ENCODE data around the gene ANKLE1.

Gene ANKLE1

DNA sequence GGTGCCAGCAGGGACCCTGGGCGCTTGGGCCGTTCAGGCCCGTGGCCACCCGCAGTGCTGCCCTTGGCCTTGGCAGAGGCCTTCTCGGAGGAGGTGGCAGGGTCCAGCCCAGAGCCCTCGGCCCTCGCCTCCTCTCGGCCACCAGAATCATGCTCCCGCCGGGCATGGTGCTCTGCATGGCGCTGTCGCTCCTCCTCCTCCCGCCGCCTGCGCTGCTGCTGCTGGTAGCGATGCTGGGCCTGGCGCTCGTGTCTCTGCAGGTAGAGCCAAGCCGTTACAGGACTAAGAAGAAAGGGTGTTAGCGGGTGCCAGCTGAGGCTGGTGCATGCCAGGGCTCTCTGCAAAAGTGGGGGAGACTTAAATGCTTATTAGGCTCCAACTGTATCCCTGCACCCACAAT, 43.4 kb downstream of the ANKLE1 start:
- DNase-seq (ENCODE audit: low read depth in 4 of 4, low spot score in 1 of 4), result no peak

DNA sequence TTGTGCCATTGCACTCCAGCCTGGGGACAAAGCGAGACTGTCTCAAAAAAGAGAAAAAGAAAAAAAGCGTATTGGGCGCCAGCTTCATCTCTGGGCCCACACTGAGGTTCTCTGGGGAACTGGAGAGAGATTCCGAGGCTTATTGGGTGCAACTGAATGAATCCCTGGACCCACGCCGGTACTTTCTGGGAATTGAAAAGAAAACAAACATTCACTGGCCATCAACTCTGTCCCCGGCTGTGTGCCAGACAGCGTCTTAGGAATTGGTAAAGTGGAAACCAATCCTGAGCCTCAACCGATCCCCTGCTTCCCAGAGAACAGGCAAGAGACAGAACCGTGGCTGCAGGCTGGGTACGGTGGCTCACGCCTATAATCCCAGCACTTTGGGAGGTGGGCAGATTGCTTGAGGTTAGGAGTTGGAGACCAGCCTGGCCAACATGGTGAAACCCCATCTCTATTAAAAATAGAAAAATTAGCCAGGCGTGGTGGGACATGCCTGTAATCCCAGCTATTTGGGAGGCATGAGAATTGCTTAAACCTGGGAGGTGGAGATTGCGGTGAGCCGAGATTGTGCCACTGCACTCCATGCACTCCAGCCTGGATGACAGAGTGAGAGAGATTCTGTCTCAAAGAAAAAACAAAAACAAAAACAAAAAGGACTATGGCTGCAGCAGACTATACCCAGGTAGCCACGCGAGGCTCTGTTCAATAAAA, 44.3 kb downstream of the ANKLE1 start:
- DNase-seq (ENCODE audit: low read depth in 4 of 4, low spot score in 1 of 4), result no peak

GRCh38 chr19:17326595-17326966, 44.9 kb downstream of the ANKLE1 start:
- DNase-seq (ENCODE audit: low read depth in 4 of 4, low spot score in 1 of 4), result no peak

DNA sequence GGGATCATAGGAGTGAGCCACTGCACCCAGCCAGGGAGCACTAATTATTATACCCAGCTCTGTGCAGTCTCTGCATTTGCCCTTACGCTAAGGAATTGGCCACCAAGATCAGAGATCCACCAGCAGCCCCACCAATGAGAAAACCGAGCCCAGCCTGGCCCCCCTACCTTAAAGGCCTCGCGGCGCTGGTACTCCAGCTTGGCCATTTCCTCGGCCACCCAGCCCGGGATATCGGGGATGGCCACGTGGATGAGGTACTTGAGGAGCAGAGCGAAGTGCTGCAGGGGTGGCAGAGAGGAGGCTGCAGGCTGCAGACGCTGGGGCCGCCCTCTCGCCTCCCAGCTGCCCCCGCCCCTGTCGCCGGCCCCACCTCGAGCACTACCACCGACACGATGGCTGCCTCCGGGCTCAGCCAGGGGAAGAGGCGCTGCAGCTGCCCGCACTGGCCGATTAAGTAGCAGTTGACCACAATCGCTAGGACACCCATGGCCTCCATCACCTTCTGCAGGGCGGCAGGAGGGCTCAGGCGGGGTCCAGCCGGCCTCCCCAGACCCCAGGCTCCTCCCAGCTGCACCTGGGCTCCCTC, 45.5 kb downstream of the ANKLE1 start:
- DNase-seq (ENCODE audit: low read depth in 4 of 4, low spot score in 1 of 4), result no peak

DNA sequence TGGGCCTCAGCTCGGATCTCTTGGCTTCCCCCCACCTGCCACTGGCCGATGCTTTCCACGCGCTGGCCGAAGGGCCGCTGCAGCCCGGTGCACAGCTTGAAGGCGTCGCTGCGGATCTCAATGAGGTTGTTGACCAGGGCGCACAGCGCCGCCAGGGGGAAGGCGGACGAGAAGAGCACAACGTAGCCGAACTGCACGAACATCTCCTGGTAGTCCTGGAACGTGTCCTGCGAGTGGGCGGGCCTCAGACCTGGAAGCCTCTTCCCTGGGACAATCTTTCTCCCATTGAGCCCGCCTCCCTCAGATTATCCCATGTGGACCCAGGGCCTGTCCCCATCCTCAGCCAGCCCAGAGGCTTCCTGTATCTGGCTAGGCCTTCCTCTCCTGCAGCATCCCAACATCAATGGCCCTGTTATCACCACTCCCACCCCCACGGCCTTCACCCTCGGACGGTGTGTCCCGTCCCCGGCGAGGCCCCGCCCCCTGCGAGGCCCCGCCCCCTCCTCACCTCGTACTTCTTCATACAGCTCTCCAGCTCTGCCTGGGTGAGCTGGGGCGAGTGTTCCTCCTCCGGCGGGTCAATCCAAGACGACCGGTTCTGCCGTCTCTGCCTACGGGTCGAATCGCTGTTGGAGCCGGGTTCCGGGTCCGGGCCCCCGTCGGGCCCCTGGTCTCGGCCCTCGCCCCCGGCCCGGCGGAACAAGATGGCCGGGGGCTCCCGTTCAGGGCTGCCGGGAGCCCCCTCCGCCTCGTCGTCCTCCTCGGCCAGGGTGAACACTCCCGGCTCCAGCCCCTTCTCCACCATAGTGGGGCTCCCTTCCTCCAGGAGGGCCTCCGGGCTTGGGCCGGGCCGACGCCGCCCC, 46.2 kb downstream of the ANKLE1 start:
- peak in 1 of 4 experiments; percentile 47 for DNase-seq (ENCODE audit: low read depth in 4 of 4, low spot score in 1 of 4)

GRCh38 chr19:17328517-17329365, 47.0 kb downstream of the ANKLE1 start:
- DNase-seq (ENCODE audit: low read depth in 4 of 4, low spot score in 1 of 4), result no peak

GRCh38 chr19:17329366-17330261, 47.9 kb downstream of the ANKLE1 start:
- no peak for DNase-seq (ENCODE audit: low read depth in 4 of 4, low spot score in 1 of 4)

DNA sequence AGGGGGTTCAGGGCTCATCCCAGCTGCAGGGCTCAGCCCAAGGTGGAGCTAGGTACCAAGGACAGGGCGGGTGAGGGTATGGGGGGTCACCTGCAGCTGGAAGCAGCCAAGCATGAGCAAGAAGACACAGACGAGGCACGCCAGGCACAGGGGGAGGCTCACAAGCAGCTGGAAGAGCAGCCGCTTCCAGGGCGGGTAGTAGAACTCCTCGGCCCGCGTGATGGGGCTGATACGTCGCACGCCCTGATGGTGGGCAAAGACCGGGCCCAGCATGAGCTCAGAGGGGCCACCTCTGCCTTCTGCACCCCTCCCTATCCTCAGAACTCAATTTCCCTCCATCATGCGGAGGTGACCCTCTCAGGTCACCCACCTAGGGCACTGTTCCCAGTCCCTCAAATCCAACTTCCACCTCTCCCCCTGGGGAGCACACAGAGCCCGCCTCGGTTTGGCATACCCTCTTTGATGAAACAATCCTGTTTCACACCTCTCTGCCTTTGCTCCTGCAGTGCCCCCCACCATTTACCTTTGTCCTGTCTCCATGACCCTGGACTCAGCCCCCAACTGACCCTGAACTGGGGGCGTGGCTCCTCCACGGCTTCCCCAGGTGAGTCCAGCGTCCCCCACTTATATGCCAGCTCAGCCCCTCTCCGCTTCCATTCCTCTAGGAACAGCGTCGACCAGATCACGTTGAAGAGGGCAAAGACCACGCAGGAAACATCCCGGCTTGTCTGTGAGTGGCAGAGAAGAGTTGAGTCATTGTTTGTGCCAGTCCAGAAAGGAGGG, 48.8 kb downstream of the ANKLE1 start:
- DNase-seq (ENCODE audit: low read depth in 4 of 4, low spot score in 1 of 4), result no peak

- DNase-seq (ENCODE audit: low read depth in 4 of 4, low spot score in 1 of 4), result no peak
These were observed 49.4 kb downstream of the ANKLE1 start for GRCh38 chr19:17331045-17331558.

DNA sequence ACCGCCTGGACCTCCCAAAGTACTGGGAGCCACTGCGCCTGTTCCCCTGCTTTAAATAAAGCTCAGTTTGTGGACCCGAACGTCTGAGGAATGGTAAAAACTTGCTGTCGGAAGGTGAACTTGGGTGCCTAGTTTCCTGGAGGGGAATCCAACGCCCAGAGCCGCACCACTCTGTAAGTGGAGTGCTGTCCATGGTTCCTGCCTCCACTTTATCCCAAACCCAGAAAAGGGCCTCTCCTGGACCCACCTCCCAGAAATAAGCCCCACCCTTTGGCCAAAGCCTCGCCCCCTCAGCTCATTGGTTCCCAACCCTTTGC, 50.6 kb downstream of the ANKLE1 start:
- no peak for DNase-seq (ENCODE audit: low read depth in 4 of 4, low spot score in 1 of 4)

DNA sequence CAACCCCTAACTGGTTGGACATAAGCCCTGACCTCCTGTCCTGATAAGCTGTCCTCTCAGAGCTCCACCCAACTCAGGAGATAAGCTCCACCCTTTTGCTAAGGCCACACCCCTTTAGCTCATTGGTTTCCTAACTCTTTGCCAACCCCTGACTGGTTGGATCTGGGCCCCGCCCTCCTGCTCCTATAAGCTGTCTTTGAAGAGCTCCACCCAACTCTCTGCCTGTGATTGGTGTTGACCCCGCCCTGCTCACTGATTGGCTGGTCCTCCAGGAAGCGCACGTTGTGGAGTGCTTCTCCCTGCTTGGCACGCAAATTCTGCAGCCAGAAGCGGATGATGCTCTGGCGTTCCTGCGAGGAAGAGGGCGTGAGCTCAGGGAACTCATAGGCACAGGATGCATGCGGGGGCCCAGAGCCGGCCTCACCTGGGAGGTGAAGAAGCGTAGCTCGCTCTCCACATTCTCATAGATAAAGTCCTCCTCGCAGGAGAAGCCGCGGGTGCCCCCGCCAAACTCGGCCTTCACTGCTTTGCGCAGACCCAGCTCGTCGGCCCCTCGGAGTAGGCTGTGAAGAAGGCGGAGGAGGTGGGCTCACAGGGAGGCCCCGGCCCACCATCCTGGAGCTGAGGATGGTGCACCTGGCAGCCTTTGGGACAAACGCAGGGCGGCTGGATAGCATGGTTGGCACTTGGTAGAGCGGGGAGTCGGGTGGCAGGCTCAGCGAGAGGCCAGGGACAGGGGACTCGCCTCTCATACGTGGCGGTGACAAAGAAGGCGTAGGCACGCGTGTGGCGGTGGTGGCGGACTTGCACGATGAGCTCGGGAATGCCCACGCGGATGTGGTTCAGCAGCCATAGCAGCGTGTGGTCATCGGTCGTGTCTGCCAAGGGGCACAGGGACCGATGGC, 51.2 kb downstream of the ANKLE1 start:
- DNase-seq (ENCODE audit: low read depth in 4 of 4, low spot score in 1 of 4), result no peak

DNA sequence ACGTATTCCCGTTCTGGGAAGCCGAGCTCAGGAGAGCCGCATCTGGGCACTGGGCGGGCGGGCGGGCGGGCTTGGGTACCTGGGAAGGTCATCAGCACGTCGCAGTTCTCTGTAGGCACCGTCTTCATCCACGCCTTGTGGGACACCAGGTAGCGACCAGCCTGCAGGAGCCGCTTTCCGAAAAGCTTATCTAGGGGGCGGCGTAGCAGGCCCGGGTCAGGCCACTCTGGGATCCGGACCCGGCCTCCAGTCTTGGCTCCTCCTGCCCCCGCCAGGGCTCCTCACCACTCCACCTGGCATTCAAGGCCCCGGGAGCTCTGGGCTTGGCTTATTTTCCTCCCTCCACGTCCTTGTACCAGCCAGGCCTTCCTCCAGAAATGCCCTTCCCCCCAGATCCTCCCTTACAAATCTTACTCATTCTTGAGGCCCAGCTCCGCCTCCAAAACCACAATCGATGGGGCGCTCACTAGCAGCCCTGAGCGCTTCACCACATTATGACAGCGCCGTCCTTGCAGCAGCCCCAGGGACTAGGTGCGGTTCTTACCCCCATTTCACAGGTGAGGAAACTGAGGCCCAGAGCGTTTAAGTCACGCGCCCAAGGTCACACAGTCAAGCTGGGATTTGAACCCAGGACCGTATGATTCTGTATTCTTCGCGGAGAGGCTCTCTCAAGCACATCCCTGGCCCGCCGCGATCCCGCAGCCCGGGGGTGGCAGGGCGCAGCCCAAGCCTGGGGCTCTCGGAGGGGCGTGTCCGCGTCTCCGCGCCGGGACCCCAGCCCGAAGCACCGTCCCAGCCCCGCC, 52.1 kb downstream of the ANKLE1 start:
- peak; percentile 48 to 73 (median 59) for DNase-seq (ENCODE audit: low read depth in 4 of 4, low spot score in 1 of 4)

- peak; percentile 85 to 96 (median 92) for DNase-seq (ENCODE audit: low read depth in 4 of 4, low spot score in 1 of 4)
These were observed 53.0 kb downstream of the ANKLE1 start, which contains the start of gene ANO8 for GRCh38 chr19:17334414-17335409. ANO8 (minus strand) TSS chr19:17334855; CDS start chr19:17334670, 185 bp downstream.

DNA sequence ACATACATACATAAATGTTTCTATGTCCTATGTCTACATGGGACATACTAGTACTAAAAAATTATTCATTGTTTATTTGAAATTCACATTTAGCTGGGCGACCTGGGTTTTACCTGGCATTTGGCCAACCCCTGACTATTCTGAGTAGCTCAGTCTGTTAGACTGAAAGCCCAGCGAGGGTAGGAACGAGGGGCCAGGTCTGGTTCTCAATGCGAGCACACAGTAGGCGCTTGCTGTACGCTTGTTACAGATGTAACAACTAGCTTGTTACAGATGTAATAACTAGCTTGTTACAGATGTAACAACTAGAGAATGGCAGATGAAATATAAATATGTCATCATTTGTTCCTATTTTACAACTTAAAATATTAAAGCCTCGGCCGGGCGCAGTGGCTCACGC, 53.9 kb downstream of the ANKLE1 start:
- DNase-seq (ENCODE audit: low read depth in 4 of 4, low spot score in 1 of 4), result no peak
